DMS153 (cell line): ENCODE measurements around the gene SAMM50.
"Not testable (repeated sequence)": the region's sequence is repeated elsewhere in the genome, so short reads cannot be mapped to it uniquely, and the experiment has no call there.

Source experiments
- DNase-seq: peaks from one replicate; lab custom pipeline; 2025; lab: John Stamatoyannopoulos, UW

SAMM50 gene

DNA sequence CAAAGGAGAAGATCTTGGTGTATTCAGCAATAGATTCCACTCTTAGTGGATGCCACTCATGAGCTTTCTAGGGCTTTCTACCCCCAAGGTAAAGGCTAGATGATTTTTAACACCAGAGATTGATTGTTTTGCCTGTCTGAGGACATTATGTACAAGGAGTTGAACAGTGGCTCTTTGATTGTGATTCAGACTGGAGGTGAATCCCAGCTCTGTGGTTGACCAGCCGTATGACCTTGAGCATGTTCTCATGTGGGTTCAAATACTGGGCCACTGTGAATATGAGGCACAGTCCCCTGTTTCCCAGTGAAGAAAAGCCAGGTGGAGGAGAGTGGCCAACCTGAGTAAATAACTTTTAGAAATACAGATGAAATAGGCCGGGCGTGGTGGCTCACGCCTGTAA, 44.9 kb downstream of the SAMM50 start:
- DNase-seq: no peak

DNA sequence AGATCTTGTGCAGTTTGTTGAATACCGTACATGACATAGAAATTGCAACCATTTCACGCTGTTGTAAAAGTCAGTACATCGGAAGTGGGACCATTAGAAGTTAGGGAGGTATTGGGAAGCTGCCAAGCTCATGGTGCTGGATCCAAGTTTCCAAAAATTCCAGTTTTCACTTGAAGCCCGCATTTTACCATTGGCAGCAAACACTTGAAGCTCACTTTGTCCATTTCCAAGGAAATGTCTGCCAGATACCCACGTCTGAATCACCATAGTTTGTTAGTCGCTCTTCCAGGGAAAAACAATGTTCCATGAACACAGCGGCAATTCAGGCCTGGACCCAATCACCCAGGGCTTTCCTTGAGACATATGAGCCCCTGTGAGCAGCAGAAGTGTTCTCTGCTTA, 46.3 kb downstream of the SAMM50 start:
- DNase-seq: no peak

DNA sequence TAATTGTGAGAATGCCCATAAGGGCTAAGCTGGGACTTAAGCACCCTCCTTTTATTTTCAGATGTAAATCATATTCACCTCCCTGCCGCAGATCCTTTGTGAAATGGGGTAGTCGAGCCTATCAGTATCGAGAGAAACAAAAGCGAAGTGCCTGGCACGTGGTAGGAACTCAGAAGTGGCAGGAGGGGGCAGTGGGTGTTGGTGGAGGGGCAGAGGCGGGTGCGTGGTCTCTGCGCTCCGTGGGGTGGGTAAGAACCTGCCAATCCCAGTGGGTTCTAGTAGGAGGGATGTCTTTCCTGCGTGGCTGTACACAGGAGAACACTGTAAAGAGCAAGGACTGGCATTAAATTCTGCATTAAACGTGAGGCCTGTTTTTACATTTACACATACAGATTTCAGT, 47.1 kb downstream of the SAMM50 start:
- no peak for DNase-seq

DNA sequence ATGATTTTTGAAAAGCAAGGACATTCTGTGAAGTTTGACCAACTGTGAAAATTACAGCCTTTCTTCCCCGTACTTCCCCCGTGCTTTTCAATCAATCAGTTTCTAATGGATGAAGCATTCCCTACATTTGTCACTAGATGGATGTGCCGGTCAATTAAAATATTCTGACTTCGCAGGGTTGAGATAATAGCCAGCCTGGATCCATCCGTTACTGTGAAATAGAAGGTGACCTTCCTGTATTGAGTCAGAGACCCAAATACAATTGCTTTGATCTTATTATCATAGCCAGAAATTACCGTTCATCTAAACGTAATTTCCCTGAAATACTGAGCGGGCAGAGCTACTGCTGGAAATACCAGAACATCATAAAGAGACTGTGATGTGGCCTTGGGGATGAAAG, 47.8 kb downstream of the SAMM50 start:
- no peak for DNase-seq

DNA sequence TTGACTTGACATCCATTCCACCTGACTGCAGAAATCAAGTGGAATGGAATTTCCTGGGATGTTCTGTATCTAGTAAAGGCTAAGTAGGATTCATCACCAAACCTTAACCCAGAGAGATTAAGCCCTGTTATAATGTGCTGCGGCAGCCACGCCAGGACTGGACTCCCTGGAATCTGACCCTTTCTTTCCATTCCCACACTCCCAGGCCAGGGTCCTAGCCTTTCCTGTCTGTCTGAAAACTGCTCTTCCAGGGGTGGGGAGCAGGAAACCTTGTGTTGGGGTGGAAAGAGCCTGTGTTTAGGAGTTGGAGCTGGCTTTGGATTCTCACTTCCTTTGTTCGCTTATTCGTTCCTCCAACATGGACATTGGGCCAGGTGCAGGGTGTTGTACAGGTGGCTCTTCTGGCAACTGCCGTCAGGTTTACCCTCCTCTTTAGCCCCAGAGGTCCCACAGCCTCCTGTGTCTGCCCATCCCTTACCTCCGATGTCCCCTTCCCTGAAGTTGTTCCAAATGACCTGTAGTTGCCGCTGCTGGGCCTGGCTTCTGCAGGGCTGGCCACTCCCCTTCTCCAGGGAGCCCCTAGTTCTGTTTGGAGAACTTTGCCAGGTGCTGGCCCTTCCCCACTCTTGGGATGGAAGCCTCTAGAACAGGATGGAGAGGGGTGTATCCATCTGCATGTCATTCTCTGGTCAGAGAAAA, 48.3 kb downstream of the SAMM50 start:
- DNase-seq: no peak

DNA sequence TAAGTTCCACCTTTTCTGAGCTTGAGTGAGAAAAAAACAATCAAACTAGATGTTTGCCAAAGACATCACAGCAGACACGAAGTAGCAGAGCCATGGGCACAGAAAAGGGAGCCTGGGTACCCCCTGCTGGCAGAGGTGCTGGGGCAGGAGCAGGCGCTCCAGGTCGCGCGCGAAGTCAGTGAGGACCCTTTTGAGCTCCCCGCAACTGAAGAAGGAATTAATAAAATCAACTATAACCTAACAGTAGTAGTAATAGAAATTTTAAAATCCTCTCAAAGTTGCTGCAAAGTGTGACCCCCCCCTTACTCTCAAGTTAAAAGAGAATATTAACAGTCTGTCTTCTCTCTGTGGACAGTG, 48.8 kb downstream of the SAMM50 start:
- DNase-seq: no peak

DNA sequence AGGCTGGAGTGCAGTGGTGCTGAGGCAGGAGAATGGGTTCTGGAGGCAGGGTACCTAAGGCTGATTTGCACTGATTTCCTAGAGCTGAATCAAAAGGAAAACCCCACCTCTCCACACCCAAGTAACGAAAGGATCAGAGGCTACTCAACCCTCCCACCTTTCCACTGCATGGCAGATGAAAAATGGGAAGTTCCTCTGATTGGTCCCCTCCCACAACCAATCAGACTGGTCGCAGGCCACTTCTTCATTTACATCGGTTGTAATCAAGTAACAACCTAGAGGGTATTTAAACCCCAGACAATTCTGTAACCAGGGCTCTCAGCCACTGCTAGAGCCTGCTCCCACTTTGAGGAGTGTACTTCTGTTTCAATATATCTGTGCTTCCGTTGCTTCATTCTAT, 50.3 kb downstream of the SAMM50 start:
- no peak for DNase-seq

DNA sequence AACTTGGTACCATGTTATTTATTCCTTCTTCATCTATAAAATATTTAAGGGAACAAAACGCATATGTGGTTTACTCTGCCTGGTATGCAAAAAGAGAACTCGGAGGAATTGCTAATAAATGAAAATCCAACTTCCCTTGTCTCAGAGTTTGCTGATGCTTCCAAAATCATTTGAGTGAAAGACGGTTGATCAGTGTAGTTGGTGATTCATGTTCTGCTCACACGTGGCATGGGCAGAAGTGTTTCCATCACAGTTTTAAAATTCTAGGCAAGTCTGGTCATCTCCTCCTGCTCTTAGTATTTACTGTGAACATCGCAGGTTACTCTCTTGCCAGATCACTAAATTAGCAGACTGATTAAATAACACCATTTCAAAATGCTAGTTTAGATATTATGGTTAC, 56.9 kb downstream of the SAMM50 start:
- no peak for DNase-seq

DNA sequence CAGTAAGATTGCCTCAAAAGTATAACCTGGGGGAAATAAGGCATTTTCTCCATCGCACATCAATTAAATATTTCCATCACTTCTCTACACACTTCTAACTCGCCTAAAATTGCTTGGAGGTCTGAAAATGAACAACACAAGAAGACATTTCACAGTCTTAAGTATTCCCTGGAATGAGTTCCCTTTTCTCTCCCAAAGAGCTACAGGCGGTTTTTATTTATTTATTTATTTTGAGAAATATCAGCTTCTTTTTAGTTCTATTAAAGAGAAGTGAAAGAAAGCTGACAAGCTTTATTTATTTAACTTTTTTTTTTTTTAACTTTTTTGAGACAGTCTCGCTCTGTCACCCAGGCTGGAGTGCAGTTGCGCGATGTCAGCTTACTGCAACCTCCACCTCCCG, 57.3 kb downstream of the SAMM50 start:
- no peak for DNase-seq

DNA sequence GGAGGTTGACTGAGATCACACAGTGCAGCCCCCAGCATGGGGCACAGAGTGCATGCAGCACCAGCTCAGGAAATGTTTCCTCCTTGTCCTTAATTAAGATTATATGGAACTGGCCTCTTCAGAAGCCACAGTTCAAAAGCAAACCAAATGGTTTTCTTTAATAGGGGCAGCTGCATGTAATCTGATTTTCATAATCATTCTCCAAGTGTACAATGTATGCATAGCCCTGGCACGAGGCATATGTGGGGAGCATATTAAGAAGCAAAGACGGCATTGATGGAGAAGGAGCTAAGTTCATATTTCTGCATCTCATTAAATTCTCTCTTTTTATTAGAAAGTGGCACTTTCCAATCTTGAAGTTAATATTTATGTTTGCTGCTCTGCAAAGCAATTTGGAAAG, 59.0 kb downstream of the SAMM50 start:
- no peak for DNase-seq

DNA sequence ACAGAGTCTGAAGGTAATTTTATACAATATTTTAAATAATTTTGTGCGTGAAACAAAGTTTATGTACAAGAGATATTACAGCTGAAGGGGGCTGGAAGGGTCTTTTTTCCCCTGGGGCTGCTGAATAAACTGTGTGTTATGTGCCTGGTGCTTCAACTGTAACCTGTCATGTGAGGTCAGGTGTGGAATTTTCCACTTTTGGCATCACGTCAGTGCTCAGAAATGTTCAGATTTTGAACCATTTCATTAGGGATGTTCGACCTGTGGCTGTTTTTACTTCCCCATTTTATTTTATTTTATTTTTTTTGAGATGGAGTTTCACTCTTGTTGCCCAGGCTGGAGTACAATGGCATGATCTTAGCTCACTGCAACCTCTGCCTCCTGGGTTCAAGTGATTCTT, 61.3 kb downstream of the SAMM50 start:
- not testable (repeated sequence) for DNase-seq

DNA sequence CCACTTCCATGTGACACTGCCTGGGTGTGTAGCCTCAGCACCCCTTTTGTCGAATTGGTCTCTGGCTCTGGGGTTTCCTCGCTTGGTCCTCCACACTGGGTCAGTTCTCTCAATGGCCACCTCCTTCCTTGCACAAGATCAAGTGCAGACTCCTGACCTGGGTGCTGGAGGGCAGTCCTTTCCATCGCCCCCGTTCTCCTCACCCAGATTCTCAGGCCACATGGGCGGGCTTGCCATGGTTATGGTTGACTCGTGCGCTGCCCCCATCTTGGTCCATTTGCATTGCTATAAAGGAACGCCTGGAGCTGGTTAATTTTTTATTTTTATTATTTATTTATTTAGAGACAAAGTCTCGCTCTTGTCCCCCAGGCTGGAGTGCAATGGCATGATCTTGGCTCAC, 63.4 kb downstream of the SAMM50 start:
- no peak for DNase-seq

DNA sequence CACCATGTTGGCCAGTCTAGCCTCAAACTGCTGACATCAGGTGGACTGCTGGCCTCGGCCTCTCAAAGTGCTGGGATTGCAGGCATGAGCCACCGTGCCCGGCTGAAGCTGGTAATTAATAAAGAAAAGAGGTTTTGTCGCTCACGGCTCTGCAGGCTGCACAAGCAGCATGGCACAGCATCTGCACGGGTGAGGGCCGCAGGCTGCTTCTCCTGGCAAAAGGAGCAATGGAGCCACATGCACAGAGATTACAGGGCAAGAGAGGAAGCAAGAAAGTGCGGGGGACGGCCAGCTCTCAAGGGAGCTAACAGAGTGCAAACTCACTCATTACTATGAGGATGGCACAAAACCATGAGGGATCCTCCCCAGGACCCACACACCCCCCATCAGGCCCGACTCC, 64.2 kb downstream of the SAMM50 start:
- no peak for DNase-seq

DNA sequence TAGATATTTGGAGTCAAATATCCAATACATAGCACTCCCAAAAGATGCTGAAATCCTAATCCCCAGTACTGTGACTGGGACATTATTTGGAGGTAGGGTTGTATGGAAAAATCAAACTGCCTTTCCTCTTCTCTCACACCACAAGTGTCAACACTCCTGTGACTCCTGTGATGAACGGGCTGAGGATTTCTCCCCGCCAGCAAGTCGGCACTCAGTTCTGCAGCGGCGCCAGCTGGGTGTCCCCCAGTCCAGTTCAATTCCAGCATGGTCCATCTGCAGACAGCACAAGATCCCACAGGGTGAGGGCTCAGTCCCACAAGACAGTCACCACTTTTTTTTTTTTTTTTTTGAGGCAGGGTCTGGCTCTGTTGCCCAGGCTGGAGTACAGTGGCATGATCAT, 64.6 kb downstream of the SAMM50 start:
- DNase-seq: no peak

DNA sequence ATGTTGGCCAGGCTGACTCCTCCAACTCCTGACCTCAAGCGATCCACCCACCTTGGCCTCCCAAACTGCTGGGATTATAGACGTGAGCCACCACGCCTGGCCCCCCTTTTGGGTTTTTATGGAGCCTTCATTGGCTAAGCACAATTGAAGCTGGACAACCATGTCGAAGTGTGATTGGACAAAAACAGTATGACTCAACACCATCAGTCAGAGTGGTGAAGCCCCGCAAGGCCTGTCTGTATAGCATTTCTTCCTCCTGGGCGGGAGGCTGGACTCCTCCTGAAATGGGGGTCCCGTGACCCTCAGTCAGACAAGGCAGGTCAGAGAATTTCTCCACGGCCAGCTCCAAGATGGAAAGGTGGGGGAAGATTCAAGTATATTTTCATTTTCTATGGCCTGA, 65.7 kb downstream of the SAMM50 start:
- no peak for DNase-seq

DNA sequence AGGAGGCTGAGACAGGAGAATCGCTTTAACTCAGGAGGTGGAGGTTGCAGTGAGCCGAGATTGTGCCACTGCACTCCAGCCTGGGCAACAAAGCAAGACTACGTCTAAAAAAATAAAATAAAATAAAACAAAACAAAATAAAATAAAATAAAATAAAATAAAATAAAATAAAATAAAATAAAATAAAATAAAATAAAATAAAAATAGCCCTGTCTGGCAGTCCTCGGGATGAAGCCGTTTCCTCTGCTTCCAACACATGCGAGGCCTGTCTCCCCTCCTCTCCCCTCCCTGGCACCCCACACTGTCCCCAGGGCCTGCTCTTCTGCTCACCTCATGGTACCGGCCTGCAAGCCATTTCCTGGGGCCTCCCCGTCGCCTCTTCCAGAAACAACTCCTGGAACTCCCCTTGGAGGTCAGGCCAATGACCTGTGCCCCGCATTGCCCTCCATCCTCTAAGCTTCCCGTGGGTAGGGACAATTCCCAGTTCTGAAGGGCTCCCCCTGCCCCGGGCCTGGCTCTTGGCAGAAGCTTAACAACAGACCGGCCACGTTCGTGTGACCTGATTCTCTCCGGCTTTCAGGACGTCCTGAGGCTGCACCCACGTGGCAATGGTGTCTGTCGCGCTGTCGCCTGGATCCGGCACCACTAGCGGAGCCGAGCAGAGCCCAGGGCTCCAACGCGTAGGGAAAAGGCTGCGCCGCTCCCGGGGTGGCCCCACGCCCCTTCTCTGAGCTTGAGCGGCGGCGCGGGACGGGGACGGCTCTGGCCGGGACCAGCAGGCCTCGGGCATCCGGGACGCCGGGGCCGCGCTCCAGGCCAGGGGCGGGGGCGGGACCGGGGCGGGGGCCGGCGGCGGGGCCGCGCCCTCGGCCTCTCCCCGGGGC, 68.4 kb downstream of the SAMM50 start:
- no peak for DNase-seq

DNA sequence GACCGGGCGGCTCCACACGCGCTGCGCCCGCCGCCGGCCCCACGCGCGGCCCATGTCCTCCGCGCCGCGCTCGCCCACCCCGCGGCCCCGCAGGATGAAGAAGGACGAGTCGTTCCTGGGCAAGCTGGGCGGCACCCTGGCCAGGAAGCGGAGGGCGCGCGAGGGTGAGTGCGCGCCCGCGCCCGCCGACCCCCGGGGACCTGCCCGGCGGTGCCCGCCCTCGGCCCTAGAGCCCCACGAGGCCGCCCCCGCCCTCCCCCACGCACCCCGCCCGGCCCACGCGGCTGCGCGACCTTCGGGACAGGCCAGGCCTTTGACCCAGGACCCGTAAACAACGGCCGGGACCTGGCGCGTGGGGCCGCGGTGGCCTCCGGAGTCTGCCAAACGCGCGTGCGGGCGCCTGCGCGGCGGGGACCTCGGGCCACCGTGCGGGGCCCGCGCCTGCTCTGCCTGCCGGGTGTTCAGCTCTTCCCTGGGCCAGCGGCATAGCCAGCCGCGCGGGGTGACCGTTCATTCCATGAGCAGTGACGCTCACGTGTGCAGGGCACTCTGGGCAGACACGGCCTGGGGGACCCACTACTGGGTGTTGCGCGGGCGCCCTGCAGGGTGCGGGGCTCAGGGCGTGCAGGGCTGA, 69.2 kb downstream of the SAMM50 start, which contains the start of gene PARVB:
Gene PARVB (plus strand): TSS at position 15 of the 634 bp plus-strand sequence. CDS start 38 bp downstream, at position 53.
- DNase-seq: no peak

DNA sequence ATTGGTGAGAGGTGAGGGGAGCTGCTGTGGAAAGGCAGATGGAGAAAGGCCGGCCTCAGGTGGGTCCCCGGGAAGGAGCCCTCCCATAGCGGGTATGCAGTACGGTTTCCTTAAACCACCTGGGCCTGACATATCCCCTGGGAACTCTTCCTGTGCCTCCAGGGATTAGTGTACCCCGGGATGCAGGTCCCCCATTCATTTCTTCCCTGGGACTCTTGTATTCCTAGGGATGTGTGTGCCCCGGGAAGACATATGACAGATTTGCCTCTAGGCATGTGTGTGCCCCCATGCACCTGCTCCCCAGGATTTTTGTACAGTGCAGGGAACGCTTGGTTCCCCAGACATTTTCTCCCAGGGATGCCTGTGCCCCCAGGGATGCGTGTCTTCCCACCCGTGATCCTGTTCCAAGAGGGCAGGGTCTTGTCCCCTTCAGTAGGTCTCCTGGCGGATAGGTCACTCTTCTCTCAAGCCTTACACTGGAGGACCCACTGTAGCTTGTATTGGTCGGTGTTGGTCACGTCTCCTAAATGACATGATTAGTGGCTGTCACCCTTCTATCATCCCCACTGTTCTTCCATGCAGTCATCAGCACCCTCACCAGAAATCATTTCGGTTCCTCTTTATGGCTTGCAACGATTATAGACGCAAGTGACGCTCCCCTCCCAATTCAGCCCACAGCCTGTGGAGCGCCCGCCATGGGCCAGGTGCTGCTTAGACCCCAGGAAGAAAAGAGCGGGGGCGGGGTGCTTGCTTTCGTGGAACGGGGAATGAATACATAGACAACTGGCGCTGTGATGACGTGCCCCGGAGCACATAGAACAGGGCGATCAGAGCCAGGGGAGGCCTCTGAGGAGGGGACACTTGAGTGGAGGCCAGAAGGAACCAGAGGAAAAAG, 70.2 kb downstream of the SAMM50 start:
- no peak for DNase-seq

DNA sequence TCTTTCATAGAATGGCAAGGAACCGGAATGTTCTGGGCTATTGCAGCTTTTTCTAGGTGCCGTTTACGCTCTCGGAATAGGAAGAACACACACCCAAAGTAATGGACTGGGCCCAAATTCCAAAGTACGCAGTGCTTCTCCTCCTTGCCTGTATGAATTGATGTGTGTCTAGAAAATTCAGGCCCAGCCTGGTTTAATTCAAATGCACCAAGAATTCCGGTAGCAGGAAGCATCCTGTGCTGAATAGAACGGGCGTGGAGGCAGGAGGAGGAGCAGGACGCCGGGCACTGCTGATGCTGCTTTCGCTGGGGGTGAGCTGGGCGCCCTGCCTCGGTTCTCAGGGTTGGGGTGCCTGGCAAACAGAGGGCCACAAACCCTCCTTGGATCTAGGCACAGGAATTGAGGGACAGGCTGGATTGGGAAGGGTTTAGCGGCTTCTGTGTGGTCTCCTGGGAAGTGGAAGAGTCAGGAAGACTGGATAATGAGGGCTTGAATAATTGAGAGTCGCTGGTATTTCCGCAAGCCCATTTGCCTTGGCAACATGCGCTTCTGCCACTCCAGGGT, 70.9 kb downstream of the SAMM50 start:
- no peak for DNase-seq

DNA sequence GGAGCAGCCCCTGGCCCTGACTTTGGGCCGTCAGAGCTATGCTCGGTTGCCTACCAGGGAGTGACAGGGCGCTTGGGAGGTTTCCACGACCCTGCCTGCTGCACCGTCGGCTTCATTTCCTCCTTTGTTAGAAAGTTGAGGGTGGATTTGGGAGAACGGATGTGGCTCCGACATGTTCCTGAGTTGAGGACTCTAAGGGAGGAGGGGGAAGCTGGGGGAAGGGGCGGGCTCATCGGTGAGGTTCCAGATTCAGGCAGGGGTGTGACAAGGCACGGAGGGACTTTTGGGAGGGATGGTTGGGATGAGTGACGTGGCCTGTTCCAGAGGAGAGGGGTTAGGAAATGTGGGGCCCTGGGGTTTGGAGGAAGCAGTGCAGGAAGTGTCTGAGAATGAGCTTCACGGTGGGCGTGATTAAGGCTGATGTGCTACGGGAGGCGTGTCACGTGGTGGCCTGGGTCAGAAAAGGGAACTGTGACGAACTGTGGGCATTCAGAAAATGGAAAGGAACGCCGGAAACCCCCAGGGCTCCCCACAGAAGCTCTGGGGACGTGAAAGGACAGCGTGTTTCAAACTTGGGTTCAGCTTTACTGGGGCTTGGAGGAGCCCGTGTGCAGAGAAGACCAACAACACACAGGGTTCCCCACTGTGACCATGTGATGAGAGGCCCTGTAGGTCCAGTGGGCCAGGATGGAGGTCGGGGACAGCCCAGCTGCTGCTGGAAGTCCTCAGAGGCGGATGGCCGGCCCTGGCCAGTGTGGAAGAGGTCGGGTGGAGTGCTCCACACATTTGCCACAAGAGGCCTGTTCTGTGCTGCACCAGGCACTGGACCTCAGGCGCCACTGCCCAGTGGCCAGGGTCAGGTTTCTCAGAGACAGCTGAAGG, 71.6 kb downstream of the SAMM50 start:
- peak; percentile 21 for DNase-seq

DNA sequence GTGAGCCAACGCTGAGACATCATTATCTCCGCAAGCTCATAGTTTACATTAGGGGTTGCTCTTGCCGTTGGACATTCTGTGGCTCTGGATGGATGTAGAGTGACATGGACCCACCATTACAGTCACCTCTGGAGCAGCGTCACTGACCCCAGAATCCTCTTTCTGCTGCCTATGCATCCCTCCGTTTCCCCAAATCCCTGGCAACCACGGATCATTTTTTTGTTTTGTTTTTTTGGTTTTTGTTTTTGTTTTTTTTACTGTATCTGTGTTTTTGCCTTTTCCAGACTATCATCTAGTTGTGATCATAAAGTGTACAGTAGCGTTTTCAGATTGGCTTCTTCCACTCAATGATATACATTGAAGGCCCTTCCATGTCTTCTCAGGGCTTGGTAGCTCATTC, 72.8 kb downstream of the SAMM50 start:
- DNase-seq: no peak
